Heart left ventricle (tissue), 13 donors: Measurements from ENCODE around the gene TRPC4.

ENCODE experiments used
- CTCF ChIP-seq, 12 donors: fragments of 200-600 bp; sonication (generic) in 4 of 12; IDR thresholded peaks; one replicate each; pipeline versions ENCODE4 v1.5.0 to v1.8.0; 2018 to 2022; ENCODE audit warnings: antibody characterized with exemption in 12 of 12, mild to moderate bottlenecking in 5 of 12
- POLR2A ChIP-seq, 2 donors: fragments of 450-650 bp; IDR thresholded peaks; one replicate each; pipeline ENCODE4 v1.6.1; 2017; ENCODE audit warnings: antibody characterized with exemption in 2 of 2, mild to moderate bottlenecking in 2 of 2, moderate library complexity in 2 of 2
- donor health status: ischemic (EF 13 %, LVEDD 7.1; RV severe dilation, severe dysfunction).
- donor health status: DM: no; HTN: yes; CAD: no.
- donor health status: DM: no; HTN: no; CAD: no.
- donor health status: ischemic (EF 25% LVEDD 6.9; RV normal size, moderate dysfunction).
- donor health status: ischemic (EF 25% LVEDD 5.7; RV mildly dilated, moderate dysfunction).
- donor health status: ischemic (EF 35%, LVEDD 5.7; RV mildly dilated, moderate dysfunction).
- donor health status: nonischemic (EF 11% LVEDD 7.7; RV severe dilation, severe dysfunction).
- donor health status: DM: yes; HTN: yes; CAD: no.
- donor health status: PGD.
- donor health status: ischemic (EF 29% LVEDD 5.4; RV normal size, mild dysfunction).
- donor health status: nonischemic (EF 23%, LVEDD 6.1; RV moderate dilation, normal function).

- TF ChIP-seq POLR2A (IDR thresholded peaks at IDR 0.05) (no peak), CTCF (IDR thresholded peaks at IDR 0.05) (no peak)
These were observed 187.1 kb downstream of the TRPC4 start for GRCh38 chr13:37682496-37682895.
